GM12865 (cell line): ENCODE results near the gene GRIN2A.

Experiments
- DNase-seq: peaks from one replicate; pipeline ENCODE4 v3.0.0; 2010; ENCODE audit warnings: low read depth
- H3K4me3 ChIP-seq: 2 replicates; pipeline ENCODE4 v1.5.1; 2011; ENCODE audit warnings: mild to moderate bottlenecking, low read depth, low read length, control low read depth
- CTCF ChIP-seq: IDR thresholded peaks from 2 replicates; pipeline ENCODE4 v1.5.1; 2011; ENCODE audit warnings: low read length, control low read depth, low read depth, inconsistent platforms; ENCODE audit not compliant: insufficient read depth; ENCODE audit errors: missing control alignments

The GRIN2A gene

GRCh38 chr16:10123141-10123540 is 59.1 kb downstream of the GRIN2A start:
- TF ChIP-seq CTCF = no peak
- no peak for DNase-seq
- no peak overlapping the region for H3K4me3 ChIP-seq

GRCh38 chr16:10122546-10122945 is 59.7 kb downstream of the GRIN2A start:
- peak; percentile 10 for TF ChIP-seq CTCF
- H3K4me3 ChIP-seq = no peak overlapping the region
- DNase-seq = peak; percentile 14

- no peak for DNase-seq
- TF ChIP-seq CTCF = no peak
These were observed 60.3 kb downstream of the GRIN2A start for GRCh38 chr16:10121897-10122425.

GRCh38 chr16:10121491-10121890 is 60.7 kb downstream of the GRIN2A start:
- DNase-seq = peak; percentile 29
- H3K4me3 ChIP-seq = no peak overlapping the region
- TF ChIP-seq CTCF = no peak

More at GRCh38 chr16:10121897-10122425, 60.3 kb downstream of the GRIN2A start:
- H3K4me3 ChIP-seq = no peak overlapping the region

- no peak overlapping the region for H3K4me3 ChIP-seq
- no peak for TF ChIP-seq CTCF
- DNase-seq = no peak
These were observed 61.3 kb downstream of the GRIN2A start for GRCh38 chr16:10120953-10121352.

GRCh38 chr16:10114409-10114808 is 67.8 kb downstream of the GRIN2A start:
- TF ChIP-seq CTCF = no peak
- H3K4me3 ChIP-seq = no peak overlapping the region
- DNase-seq = no peak

- DNase-seq = no peak
- H3K4me3 ChIP-seq = no peak overlapping the region
- no peak for TF ChIP-seq CTCF
These were observed 69.0 kb downstream of the GRIN2A start for GRCh38 chr16:10113248-10113647.
